Body of pancreas (tissue), 4 donors: ENCODE measurements around the gene E2F7. TPM values are rescaled to one million over a fixed set of nuclear protein-coding genes. Genes with fewer than 3 reads are reported as not detected.

ENCODE experiments used
- ATAC-seq: fragments of 150-250 bp; one replicate; pipeline ENCODE4 v1.9.1; 2016
- DNase-seq, 4 donors: peaks; one replicate each; pipeline ENCODE4 v3.0.0-alpha.2; 2019
- H3K27ac ChIP-seq, 4 donors: fragments of 200-600 bp; sonication (generic); 1 replicate in 3 of 4; 2 replicates in 1 of 4; pipeline versions ENCODE4 v1.5.1 to v1.6.1; 2016 to 2019; ENCODE audit warnings: mild to moderate bottlenecking in 1 of 4, mixed read lengths in 1 of 4, moderate library complexity in 1 of 4
- H3K27me3 ChIP-seq, 2 donors: fragments of 200-600 bp; sonication (generic); one replicate each; pipeline ENCODE4 v1.6.0; 2016; ENCODE audit warnings: mild to moderate bottlenecking in 1 of 2
- H3K36me3 ChIP-seq, 2 donors: fragments of 200-600 bp; sonication (generic); replicated peaks in 1 of 2; 2 replicates each; pipeline ENCODE4 v1.5.1; 2016; ENCODE audit warnings: low read depth in 2 of 2; ENCODE audit not compliant: insufficient read depth in 1 of 2
- H3K4me1 ChIP-seq: fragments of 200-600 bp; sonication (generic); one replicate; pipeline ENCODE4 v1.6.0; 2016
- H3K4me3 ChIP-seq, 2 donors: fragments of 200-600 bp; sonication (generic); 1 replicate in 1 of 2; 2 replicates in 1 of 2; pipeline ENCODE4 v1.5.1; 2016 to 2019
- H3K9me3 ChIP-seq, 3 donors: fragments of 200-600 bp; sonication (generic); 1 replicate in 2 of 3; 2 replicates in 1 of 3; pipeline ENCODE4 v1.5.1; 2016
- POLR2A ChIP-seq, 3 donors: fragments of 450-650 bp; IDR thresholded peaks; one replicate each; pipeline ENCODE4 v1.6.1; 2016; ENCODE audit warnings: antibody characterized with exemption in 3 of 3, mild to moderate bottlenecking in 2 of 3
- WGBS, 2 donors: methylation state at CpG; one replicate each; pipeline ENCODE4 v1.1.5; 2017; 5-methylcytosine and 5-hydroxymethylcytosine counted together
- intact Hi-C: fragments of 100-400 bp; cut with DNase I; formaldehyde crosslinking; loops from one replicate; pipeline ENCODE4 v1.15.1; 2023
- total RNA-seq, 2 donors: library from RNA; depleted of rRNA; stranded (reverse); fragments of >200 nt; gene quantifications; one replicate each; pipeline ENCODE4 v1.1.0, GENCODE V29; 2016
- TF ChIP-seq, protein P1 (sequence below), 7 experiments: fragments of 450-650 bp in 4 of 7; fragments of 200-600 bp in 3 of 7; sonication (generic) in 3 of 7; IDR thresholded peaks; one replicate each; pipeline ENCODE4 v1.5.1; 2016 to 2019; ENCODE audit warnings: antibody characterized with exemption in 7 of 7

Gene E2F7
- total RNA-seq, 2 donors from 2014 or later = not detected

DNA sequence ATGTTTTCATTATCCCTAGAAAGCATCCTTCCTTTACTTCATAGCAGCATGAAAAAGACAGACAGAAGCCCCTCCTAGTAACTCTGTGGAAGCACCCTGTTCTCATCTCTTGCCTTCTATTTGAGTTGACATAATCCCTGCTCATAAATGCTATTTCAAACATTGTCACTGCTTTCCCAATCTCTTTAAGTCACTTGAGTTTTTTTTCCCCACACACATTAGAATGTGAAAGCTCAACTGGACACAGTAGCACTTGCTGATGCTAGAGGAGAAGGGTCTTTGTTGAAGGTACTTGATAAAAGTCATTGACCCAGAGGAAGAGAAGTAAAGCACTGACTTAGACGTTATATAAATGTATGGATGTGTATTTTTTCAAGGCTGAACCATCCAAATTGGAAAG, 3.0 kb downstream of the E2F7 start:
- 86 to 87% methylated on average over 1 of the region's 1 CpG for WGBS, 2 donors
- H3K4me3 ChIP-seq = no peak overlapping the region
- no peaks in the 10 kb centered on the region for H3K27me3 ChIP-seq
- DNase-seq = no peak
- no peak overlapping the region for H3K27ac ChIP-seq
- no peaks in the 10 kb centered on the region for H3K36me3 ChIP-seq
- TF ChIP-seq POLR2A (IDR thresholded peaks at IDR 0.05) = no peak
- TF ChIP-seq, protein P1, sequence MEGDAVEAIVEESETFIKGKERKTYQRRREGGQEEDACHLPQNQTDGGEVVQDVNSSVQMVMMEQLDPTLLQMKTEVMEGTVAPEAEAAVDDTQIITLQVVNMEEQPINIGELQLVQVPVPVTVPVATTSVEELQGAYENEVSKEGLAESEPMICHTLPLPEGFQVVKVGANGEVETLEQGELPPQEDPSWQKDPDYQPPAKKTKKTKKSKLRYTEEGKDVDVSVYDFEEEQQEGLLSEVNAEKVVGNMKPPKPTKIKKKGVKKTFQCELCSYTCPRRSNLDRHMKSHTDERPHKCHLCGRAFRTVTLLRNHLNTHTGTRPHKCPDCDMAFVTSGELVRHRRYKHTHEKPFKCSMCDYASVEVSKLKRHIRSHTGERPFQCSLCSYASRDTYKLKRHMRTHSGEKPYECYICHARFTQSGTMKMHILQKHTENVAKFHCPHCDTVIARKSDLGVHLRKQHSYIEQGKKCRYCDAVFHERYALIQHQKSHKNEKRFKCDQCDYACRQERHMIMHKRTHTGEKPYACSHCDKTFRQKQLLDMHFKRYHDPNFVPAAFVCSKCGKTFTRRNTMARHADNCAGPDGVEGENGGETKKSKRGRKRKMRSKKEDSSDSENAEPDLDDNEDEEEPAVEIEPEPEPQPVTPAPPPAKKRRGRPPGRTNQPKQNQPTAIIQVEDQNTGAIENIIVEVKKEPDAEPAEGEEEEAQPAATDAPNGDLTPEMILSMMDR (IDR thresholded peaks at IDR 0.05) = no peak
- intact Hi-C loops = no loop called here
- ATAC-seq = no peak
- H3K9me3 ChIP-seq = no peaks in the 10 kb centered on the region
- peaks cover 7% of the 10 kb centered on the region for H3K4me1 ChIP-seq

GRCh38 chr12:77060883-77061240, 4.5 kb downstream of the E2F7 start:
- intact Hi-C loops = no loop called here
- WGBS, 2 donors = 95% methylated on average over 5 of the region's 5 CpGs
- no peak for ATAC-seq

DNA sequence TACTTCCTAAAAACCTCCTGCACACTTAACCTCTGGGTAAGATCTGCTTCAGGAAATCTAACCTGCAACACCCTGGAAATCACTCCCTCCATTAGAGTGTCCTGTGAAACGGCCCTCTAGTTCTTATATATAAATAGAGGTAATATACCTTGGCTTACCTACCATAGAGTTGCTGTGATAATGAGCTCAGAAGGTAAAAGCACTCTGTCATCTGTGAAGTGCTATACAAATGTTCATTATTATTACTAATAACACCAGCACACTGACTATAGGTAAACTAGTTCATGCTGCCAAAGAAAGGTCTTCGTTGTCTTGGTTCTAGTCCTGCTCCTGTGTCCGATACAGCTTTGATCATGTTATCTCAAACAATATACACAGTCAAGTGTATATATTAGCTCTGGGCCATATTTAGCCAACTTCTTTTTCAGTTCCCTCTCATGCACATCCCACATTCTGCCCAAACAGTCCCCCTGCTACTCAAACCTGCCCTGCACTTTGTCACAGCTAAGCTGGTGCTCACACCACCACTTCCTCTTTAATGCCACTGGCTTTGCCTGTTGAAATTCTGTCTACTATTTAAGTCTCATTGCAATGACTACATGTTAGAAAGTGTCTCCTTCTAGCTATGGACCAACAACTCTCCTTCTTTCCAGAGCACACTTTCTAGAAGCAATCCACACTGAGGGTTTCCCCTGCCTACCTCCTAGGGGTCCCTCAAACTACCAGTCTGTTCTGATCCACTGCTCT, 5.1 kb downstream of the E2F7 start:
- Histone ChIP-seq H3K27ac (no peak overlapping the region), H3K4me3 (no peak overlapping the region), H3K27me3 (no peaks in the 10 kb centered on the region), H3K36me3 (no peaks in the 10 kb centered on the region), H3K9me3 (no peaks in the 10 kb centered on the region), H3K4me1 (peaks cover 7% of the 10 kb centered on the region)
- TF ChIP-seq, protein P1 (IDR thresholded peaks at IDR 0.05) = no peak
- TF ChIP-seq POLR2A (IDR thresholded peaks at IDR 0.05) = no peak
- DNase-seq = no peak
- ATAC-seq = no peak
- intact Hi-C loops = no loop called here
- WGBS, 2 donors = 73 to 80% methylated on average over 3 of the region's 3 CpGs

More at GRCh38 chr12:77060883-77061240, 4.5 kb downstream of the E2F7 start:
- no peak for DNase-seq
- no peaks in the 10 kb centered on the region for H3K9me3 ChIP-seq
- no peak overlapping the region for H3K4me3 ChIP-seq
- TF ChIP-seq, protein P1 (IDR thresholded peaks at IDR 0.05) = no peak
- TF ChIP-seq POLR2A (IDR thresholded peaks at IDR 0.05) = no peak
- no peaks in the 10 kb centered on the region for H3K36me3 ChIP-seq
- H3K4me1 ChIP-seq = peaks cover 7% of the 10 kb centered on the region
- no peak overlapping the region for H3K27ac ChIP-seq
- no peaks in the 10 kb centered on the region for H3K27me3 ChIP-seq

GRCh38 chr12:77058740-77059139, 6.6 kb downstream of the E2F7 start:
- TF ChIP-seq POLR2A (IDR thresholded peaks at IDR 0.05) = no peak
- TF ChIP-seq, protein P1 (IDR thresholded peaks at IDR 0.05) = no peak

DNA sequence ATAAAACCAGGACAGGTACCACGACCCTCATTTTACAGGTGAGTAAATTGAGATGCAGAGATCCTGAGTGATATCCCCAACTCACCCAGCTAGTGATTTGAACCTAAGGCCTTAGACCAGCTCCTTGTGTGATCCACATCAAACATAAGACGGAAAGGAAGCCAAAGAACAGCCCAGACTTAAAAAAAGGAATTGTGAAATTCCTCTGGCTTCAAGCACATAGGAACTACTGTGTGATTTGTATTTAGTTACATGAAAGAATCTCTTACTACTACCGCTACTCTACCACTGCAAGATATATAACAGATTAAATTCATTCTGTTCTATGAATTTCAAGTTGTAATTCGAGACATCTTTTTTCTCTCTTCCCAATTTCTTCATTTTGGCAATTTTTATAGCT, 10.5 kb downstream of the E2F7 start:
- H3K4me3 ChIP-seq = no peak overlapping the region
- H3K36me3 ChIP-seq = no peaks in the 10 kb centered on the region
- WGBS, 2 donors = 89 to 91% methylated on average over 4 of the region's 4 CpGs
- no peak overlapping the region for H3K27ac ChIP-seq
- ATAC-seq = no peak
- no peaks in the 10 kb centered on the region for H3K4me1 ChIP-seq
- no peaks in the 10 kb centered on the region for H3K9me3 ChIP-seq
- no peaks in the 10 kb centered on the region for H3K27me3 ChIP-seq
- intact Hi-C loops = no loop called here
- TF ChIP-seq, protein P1 (IDR thresholded peaks at IDR 0.05) = no peak
- no peak for TF ChIP-seq POLR2A (IDR thresholded peaks at IDR 0.05)
- no peak for DNase-seq

More at GRCh38 chr12:77058740-77059139, 6.6 kb downstream of the E2F7 start:
- intact Hi-C loops = no loop called here
- Histone ChIP-seq H3K27me3 (no peaks in the 10 kb centered on the region), H3K9me3 (no peaks in the 10 kb centered on the region), H3K27ac (no peak overlapping the region), H3K4me3 (no peak overlapping the region), H3K4me1 (no peaks in the 10 kb centered on the region), H3K36me3 (no peaks in the 10 kb centered on the region)
- ATAC-seq (no peak), DNase-seq (no peak)
- 90 to 91% methylated on average over 5 of the region's 5 CpGs for WGBS, 2 donors
